GM12878 (cell line): ENCODE results near the gene MRPL34. TPM values are rescaled to one million over a fixed set of nuclear protein-coding genes. Genes with fewer than 3 reads are reported as not detected.

Source experiments
- ATAC-seq: fragments of 200-7000 bp; cut with Tn5 transposase; 3 replicates; pipeline ENCODE4 v1.9.1; 2020; ENCODE audit warnings: mild to moderate bottlenecking, moderate library complexity
- BruUV-seq: library from RNA; stranded (reverse); fragments of 400-500 nt; replicated peaks from 2 replicates; lab custom pipeline; 2021; lab: Mats Ljungman, UMichigan
- CTCF ChIA-PET: fragments of 300-600 bp; sonication (Branson Sonifier 250); formaldehyde crosslinking; extraction: SDS; loops from one replicate; lab custom pipeline; 2021; ENCODE audit warnings: inconsistent platforms; lab: Yijun Ruan, JAX
- POLR2A ChIA-PET: fragments of 350-600 bp; formaldehyde crosslinking; extraction: SDS; loops from one replicate; lab custom pipeline; 2021; ENCODE audit warnings: inconsistent platforms; lab: Charles Lee
- RAD21 ChIA-PET: fragments of 300-600 bp; sonication (Branson Sonifier 250); formaldehyde crosslinking; loops from one replicate; lab custom pipeline; 2023; ENCODE audit warnings: antibody characterized with exemption; ENCODE audit not compliant: unreplicated experiment; lab: Charles Lee
- SMC1A ChIA-PET: fragments of 300-600 bp; sonication (Branson Sonifier 250); formaldehyde crosslinking; loops from one replicate; lab custom pipeline; 2023; ENCODE audit not compliant: unreplicated experiment, uncharacterized antibody; lab: Charles Lee
- DNase-seq: peaks from one replicate; pipeline ENCODE4 v3.0.0-alpha.2; 2011; ENCODE audit warnings: low read depth, low spot score
- FAIRE-seq: peaks from 3 replicates; lab custom pipeline; 2011; peaks lifted over from hg19 to GRCh38; lab: Jason Lieb, UNC
- H2AFZ ChIP-seq: 2 replicates; pipeline ENCODE4 v1.6.0; 2011; ENCODE audit warnings: low read depth, low read length, control low read depth; ENCODE audit not compliant: control insufficient read depth
- H3K27ac ChIP-seq: 2 replicates; pipeline ENCODE4 v1.5.1; 2011; ENCODE audit warnings: control low read depth; ENCODE audit not compliant: control insufficient read depth, insufficient read depth
- H3K27me3 ChIP-seq, 2 experiments: replicated peaks in 1 of 2; 2 replicates each; pipeline versions ENCODE4 v1.6.0 to v1.6.1; 2011; ENCODE audit warnings: low read length in 1 of 2; ENCODE audit not compliant: control insufficient read depth in 2 of 2, insufficient read depth in 2 of 2
- H3K36me3 ChIP-seq, 2 experiments: 2 replicates each; pipeline ENCODE4 v1.5.1; 2011; ENCODE audit warnings: low read length in 1 of 2; ENCODE audit not compliant: control insufficient read depth in 2 of 2, insufficient read depth in 2 of 2
- H3K4me1 ChIP-seq: 2 replicates; pipeline ENCODE4 v1.6.1; 2011; ENCODE audit warnings: mild to moderate bottlenecking, low read length, moderate library complexity, mixed read lengths; ENCODE audit not compliant: control insufficient read depth, insufficient read depth
- H3K4me2 ChIP-seq: 2 replicates; pipeline ENCODE4 v1.6.0; 2011; ENCODE audit warnings: control low read depth; ENCODE audit not compliant: control insufficient read depth, insufficient read depth
- H3K4me3 ChIP-seq: fragments of 200-600 bp; sonication (generic); 2 replicates; pipeline ENCODE4 v1.5.1; 2016
- H3K79me2 ChIP-seq: 2 replicates; pipeline ENCODE4 v1.6.0; 2011; ENCODE audit warnings: low read length; ENCODE audit not compliant: control insufficient read depth, insufficient read depth
- H3K9ac ChIP-seq: 2 replicates; pipeline ENCODE4 v1.8.0; 2011; ENCODE audit warnings: low read length, control low read depth, mixed read lengths; ENCODE audit not compliant: control insufficient read depth, insufficient read depth
- H3K9me3 ChIP-seq: replicated peaks from 3 replicates; pipeline ENCODE4 v1.5.1; 2011; ENCODE audit warnings: mild to moderate bottlenecking, low read length; ENCODE audit not compliant: control insufficient read depth, insufficient read depth
- H4K20me1 ChIP-seq: 2 replicates; pipeline ENCODE4 v1.6.0; 2011; ENCODE audit not compliant: control insufficient read depth, insufficient read depth
- DPF2 ChIP-seq: fragments of 450-650 bp; IDR thresholded peaks from 2 replicates; pipeline ENCODE4 v1.6.1; 2017; ENCODE audit warnings: mild to moderate bottlenecking
- EZH2 ChIP-seq: IDR thresholded peaks from 2 replicates; pipeline ENCODE4 v1.6.1; 2012; ENCODE audit warnings: low read depth, mild to moderate bottlenecking, control low read depth, inconsistent platforms, low read length, borderline replicate concordance; ENCODE audit not compliant: control insufficient read depth
- IRF3 ChIP-seq: fragments of 450-650 bp; IDR thresholded peaks from 2 replicates; pipeline ENCODE4 v1.6.1; 2014; ENCODE audit warnings: mild to moderate bottlenecking
- KDM1A ChIP-seq: fragments of 200-600 bp; sonication (generic); IDR thresholded peaks from 2 replicates; pipeline ENCODE4 v1.6.1; 2016; ENCODE audit warnings: borderline replicate concordance
- SUZ12 ChIP-seq: fragments of 200-600 bp; sonication (generic); IDR thresholded peaks from one replicate; pipeline ENCODE4 v1.6.1; 2018; ENCODE audit warnings: antibody characterized with exemption, mild to moderate bottlenecking; ENCODE audit not compliant: unreplicated experiment
- WGBS: methylation state at CpG from one replicate; pipeline ENCODE4 v1.1.6; 2016; ENCODE audit warnings: low lambda C conversion rate; ENCODE audit not compliant: insufficient replicate concordance, insufficient coverage; ENCODE audit errors: missing lambda C conversion rate; 5-methylcytosine and 5-hydroxymethylcytosine counted together
- in situ Hi-C: fragments of 300-500 bp; cut with MboI; formaldehyde crosslinking; loops from 9 replicates; pipeline ENCODE4 v1.14.3; 2018; ENCODE audit warnings: mixed read lengths
- intact Hi-C: fragments of 100-400 bp; cut with micrococcal nuclease; formaldehyde crosslinking; loops from one replicate; pipeline ENCODE4 v1.14.2; 2022; ENCODE audit not compliant: unreplicated experiment
- polyA plus RNA-seq, 11 experiments: library from polyadenylated mRNA; depleted of rRNA in 4 of 11; unstranded in 6 of 11; stranded (reverse) in 5 of 11; fragments of >200 nt; fragmentation: Nextera tagmentation in 4 of 11; fragmentation: Illumina TruSeq in 1 of 11; extraction: Ambion mirVana in 4 of 11; extraction: Trizol in 1 of 11; gene quantifications; 1 replicate in 1 of 11; 2 replicates in 10 of 11; pipeline versions ENCODE4 v1.2.1 to v1.2.3, GENCODE V29; 2011 to 2016; ENCODE audit warnings: inconsistent platforms in 2 of 11, missing spikeins in 2 of 11, low read depth in 1 of 11
- total RNA-seq, 4 experiments: library from RNA; depleted of rRNA in 3 of 4; stranded (reverse); fragments of >200 nt in 3 of 4; fragmentation: Illumina TruSeq in 1 of 4; extraction: Trizol in 1 of 4; gene quantifications; 2 replicates each; pipeline versions ENCODE4 v1.2.1 to v1.2.3, GENCODE V29; 2013 to 2021
- TF ChIP-seq, protein P1 (sequence below): fragments of 450-650 bp; conservative IDR thresholded peaks from 2 replicates; pipeline ENCODE4 v1.6.1; 2017; ENCODE audit warnings: mild to moderate bottlenecking, moderate library complexity

MRPL34 gene
- total and polyA plus RNA-seq, 10 of the 15 experiments (the other 5 are each of a cell fraction or from before 2014, with no cell fraction given) = 8.6 to 198 (median 78.6) TPM

DNA sequence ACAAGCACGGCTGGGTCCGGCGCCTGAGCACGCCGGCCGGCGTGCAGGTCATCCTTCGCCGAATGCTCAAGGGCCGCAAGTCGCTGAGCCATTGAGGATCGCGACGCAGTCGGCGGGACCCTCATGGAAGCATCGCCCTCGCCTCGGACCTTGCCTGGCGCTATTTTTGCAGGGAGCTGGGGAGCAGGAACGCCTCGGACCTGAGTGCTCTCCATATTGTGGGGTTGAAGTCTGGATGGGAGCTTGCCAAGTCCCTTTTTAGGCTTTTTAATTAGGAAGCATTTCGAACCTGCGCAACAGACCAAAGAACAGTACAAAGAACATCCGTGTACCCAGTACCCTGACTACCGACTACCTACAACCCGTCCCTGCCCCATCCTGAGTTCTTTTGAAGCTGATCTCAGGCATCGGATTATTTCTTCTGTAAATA is 628 bp downstream of the MRPL34 start:
- DNase-seq = no peak
- in situ Hi-C loops = no loop called here
- ChIA-PET SMC1A (interaction anchor here (0.9 to 2.1 kb wide), 3 partner anchors 14 to 113 kb away, joined by 3 to 7 read pairs (median 4); partner anchors contain the start of gene MVB12A), RAD21 (interaction anchor here (0.9 kb wide), 1 partner anchor 14 kb away, joined by 4 read pairs; no protein-coding TSS in a partner anchor), CTCF (interaction anchor here (0.6 to 5.0 kb wide), 4 partner anchors 13 to 93 kb away, joined by 3 to 43 read pairs (median 4); no protein-coding TSS in a partner anchor), POLR2A (interaction anchor here (0.6 to 1.0 kb wide), 6 partner anchors 30 to 432 kb away, joined by 3 to 4 read pairs (median 4); partner anchors contain the start of gene BST2)
- WGBS = 3% methylated on average over 28 of the region's 28 CpGs
- intact Hi-C loops = loop anchor here (10.0 kb wide), 1 partner anchor 411 kb away; no protein-coding TSS in a partner anchor
- peak overlapping the region; percentile 84 for H3K27ac ChIP-seq
- H3K36me3 ChIP-seq = no peaks in the 10 kb centered on the region
- peaks cover 26% of the 10 kb centered on the region for H3K4me1 ChIP-seq
- peaks cover 3% of the 10 kb centered on the region; the same call in 1 of the 2 replicates for H4K20me1 ChIP-seq
- TF ChIP-seq, protein P1, sequence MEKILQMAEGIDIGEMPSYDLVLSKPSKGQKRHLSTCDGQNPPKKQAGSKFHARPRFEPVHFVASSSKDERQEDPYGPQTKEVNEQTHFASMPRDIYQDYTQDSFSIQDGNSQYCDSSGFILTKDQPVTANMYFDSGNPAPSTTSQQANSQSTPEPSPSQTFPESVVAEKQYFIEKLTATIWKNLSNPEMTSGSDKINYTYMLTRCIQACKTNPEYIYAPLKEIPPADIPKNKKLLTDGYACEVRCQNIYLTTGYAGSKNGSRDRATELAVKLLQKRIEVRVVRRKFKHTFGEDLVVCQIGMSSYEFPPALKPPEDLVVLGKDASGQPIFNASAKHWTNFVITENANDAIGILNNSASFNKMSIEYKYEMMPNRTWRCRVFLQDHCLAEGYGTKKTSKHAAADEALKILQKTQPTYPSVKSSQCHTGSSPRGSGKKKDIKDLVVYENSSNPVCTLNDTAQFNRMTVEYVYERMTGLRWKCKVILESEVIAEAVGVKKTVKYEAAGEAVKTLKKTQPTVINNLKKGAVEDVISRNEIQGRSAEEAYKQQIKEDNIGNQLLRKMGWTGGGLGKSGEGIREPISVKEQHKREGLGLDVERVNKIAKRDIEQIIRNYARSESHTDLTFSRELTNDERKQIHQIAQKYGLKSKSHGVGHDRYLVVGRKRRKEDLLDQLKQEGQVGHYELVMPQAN = no peak
- TF ChIP-seq KDM1A (no peak), SUZ12 (no peak), IRF3 (no peak), EZH2 (no peak), DPF2 (0 out of 2 replicates have a peak, but pooled peaks have one; percentile 27)
- peak overlapping the region; percentile 83 for H3K4me3 ChIP-seq
- no peaks in the 10 kb centered on the region for H3K27me3 ChIP-seq
- H3K9ac ChIP-seq = peak overlapping the region; percentile 84
- no peaks in the 10 kb centered on the region for H3K9me3 ChIP-seq
- peaks cover 29% of the 10 kb centered on the region for H3K79me2 ChIP-seq
- no TSS peak for BruUV-seq
- peak overlapping the region; percentile 98 for H2AFZ ChIP-seq
- FAIRE-seq = no peak
- ATAC-seq = no peak
- H3K4me2 ChIP-seq = peak overlapping the region; percentile 38
